ENCODE measurements around the gene RFX3.

RFX3 gene

DNA sequence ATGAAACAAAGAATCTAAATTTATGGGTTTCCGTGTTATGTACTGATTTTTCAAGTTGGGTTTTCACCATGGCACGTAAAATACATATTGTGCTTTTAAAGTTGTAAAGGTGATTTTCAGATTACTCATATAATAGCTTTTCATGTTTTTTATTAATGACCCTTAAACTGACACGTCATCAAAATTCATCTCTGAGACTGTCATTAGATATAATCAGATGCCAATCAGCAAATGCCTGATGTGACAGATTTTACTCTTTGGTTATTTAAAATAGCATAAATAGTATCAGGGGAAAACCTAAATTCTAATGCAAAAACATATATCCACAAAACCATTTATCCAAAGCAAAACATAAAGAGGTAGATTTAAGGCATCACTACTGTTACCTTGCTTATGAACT, 11.0 kb downstream of the RFX3 start:
- no peak overlapping the region for H2AFZ ChIP-seq (ENCODE audit: low read depth, low read length)
- H3K27ac ChIP-seq (ENCODE audit: low read length), result no peak overlapping the region
- no peak overlapping the region for H3K4me2 ChIP-seq (ENCODE audit: insufficient read depth, low read length)
- peaks cover 3% of the 10 kb centered on the region; the same call in 1 of the 2 replicates for H3K4me1 ChIP-seq (ENCODE audit: insufficient read depth, low read length)
- H3K9me3 ChIP-seq (ENCODE audit: insufficient read depth, low read length, severe bottlenecking), result no peaks in the 10 kb centered on the region
- peaks cover 50% of the 10 kb centered on the region for H3K79me2 ChIP-seq (ENCODE audit: insufficient read depth, low read length)
- no peaks in the 10 kb centered on the region for H4K20me1 ChIP-seq (ENCODE audit: insufficient read depth, low read length)
- H3K36me3 ChIP-seq (ENCODE audit: insufficient read depth, low read length), result no peaks in the 10 kb centered on the region
- DNase-seq (no peak), ATAC-seq (ENCODE audit: insufficient read depth, low read depth) (no peak)
- H3K4me3 ChIP-seq (ENCODE audit: low read depth in 1 of 2, low read length in 2 of 2), result no peak overlapping the region
- TF ChIP-seq EZH2 (IDR thresholded peaks at IDR 0.05; ENCODE audit: borderline replicate concordance, low read depth, low read length, severe bottlenecking), result no peak
- TF ChIP-seq, protein P1, sequence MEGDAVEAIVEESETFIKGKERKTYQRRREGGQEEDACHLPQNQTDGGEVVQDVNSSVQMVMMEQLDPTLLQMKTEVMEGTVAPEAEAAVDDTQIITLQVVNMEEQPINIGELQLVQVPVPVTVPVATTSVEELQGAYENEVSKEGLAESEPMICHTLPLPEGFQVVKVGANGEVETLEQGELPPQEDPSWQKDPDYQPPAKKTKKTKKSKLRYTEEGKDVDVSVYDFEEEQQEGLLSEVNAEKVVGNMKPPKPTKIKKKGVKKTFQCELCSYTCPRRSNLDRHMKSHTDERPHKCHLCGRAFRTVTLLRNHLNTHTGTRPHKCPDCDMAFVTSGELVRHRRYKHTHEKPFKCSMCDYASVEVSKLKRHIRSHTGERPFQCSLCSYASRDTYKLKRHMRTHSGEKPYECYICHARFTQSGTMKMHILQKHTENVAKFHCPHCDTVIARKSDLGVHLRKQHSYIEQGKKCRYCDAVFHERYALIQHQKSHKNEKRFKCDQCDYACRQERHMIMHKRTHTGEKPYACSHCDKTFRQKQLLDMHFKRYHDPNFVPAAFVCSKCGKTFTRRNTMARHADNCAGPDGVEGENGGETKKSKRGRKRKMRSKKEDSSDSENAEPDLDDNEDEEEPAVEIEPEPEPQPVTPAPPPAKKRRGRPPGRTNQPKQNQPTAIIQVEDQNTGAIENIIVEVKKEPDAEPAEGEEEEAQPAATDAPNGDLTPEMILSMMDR (IDR thresholded peaks at IDR 0.05; ENCODE audit: borderline replicate concordance, extremely low read depth, low read length, poor library complexity, severe bottlenecking), result no peak
- no peak overlapping the region for H3K9ac ChIP-seq (ENCODE audit: low read depth, low read length)
- no peaks in the 10 kb centered on the region for H3K27me3 ChIP-seq (ENCODE audit: insufficient read depth, low read length, poor library complexity)

DNA sequence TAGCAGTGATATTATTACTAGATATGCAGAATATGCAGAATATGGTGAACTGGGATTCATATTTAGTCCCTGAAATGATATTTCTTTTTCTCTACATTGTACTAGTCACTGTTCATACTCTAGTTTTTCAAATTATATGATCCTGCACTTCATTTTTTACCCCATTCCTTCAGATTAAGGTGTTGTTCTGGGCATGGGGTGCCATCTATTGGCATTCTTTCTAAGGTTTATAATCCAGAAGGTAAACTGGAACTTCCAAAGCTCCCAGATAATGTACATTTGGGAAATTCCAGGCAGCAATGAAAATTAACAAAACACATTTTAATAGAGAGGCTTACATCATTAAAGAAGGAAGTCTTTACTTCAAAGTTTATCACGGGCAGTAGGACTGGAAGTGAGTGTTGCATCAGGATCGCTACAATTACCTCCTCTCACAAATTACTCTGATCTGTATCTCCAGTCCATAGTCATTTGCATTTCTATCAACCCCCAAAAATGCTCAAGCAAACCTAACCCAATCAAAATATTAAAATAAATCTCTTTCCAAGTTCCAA, 12.5 kb downstream of the RFX3 start:
- Histone ChIP-seq H3K36me3 (ENCODE audit: insufficient read depth, low read length) (no peaks in the 10 kb centered on the region), H3K4me2 (ENCODE audit: insufficient read depth, low read length) (no peak overlapping the region), H3K9ac (ENCODE audit: low read depth, low read length) (no peak overlapping the region), H3K27me3 (ENCODE audit: insufficient read depth, low read length, poor library complexity) (no peaks in the 10 kb centered on the region), H4K20me1 (ENCODE audit: insufficient read depth, low read length) (no peaks in the 10 kb centered on the region; the same call in 1 of the 2 replicates), H3K27ac (ENCODE audit: low read length) (no peak overlapping the region), H3K4me3 (ENCODE audit: low read depth in 1 of 2, low read length in 2 of 2) (no peak overlapping the region), H2AFZ (ENCODE audit: low read depth, low read length) (no peak overlapping the region), H3K4me1 (ENCODE audit: insufficient read depth, low read length) (peaks cover 13% of the 10 kb centered on the region; the same call in 1 of the 2 replicates), H3K9me3 (ENCODE audit: insufficient read depth, low read length, severe bottlenecking) (no peaks in the 10 kb centered on the region), H3K79me2 (ENCODE audit: insufficient read depth, low read length) (peaks cover 42% of the 10 kb centered on the region)
- TF ChIP-seq EZH2 (IDR thresholded peaks at IDR 0.05; ENCODE audit: borderline replicate concordance, low read depth, low read length, severe bottlenecking), result no peak
- TF ChIP-seq, protein P1 (IDR thresholded peaks at IDR 0.05; ENCODE audit: borderline replicate concordance, extremely low read depth, low read length, poor library complexity, severe bottlenecking), result no peak
- ATAC-seq (ENCODE audit: insufficient read depth, low read depth) (no peak), DNase-seq (no peak)

DNA sequence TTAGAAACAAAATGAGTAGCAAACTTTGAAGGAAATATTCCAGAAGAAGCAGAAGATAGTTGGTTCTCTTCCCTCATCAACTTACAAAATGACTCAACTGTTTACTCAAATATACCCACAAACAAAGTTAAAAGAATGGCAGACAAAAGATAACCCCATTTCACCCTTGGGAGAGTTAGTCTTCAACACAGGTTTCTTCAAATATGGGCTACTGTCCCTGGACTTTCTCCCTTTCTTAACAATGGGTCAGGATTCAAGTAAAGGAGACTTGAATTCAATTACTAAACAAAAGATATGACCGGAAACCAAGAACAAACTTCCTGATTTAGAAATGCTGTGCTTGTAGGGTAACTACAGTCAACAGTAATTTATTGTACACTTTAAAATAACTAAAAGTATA, 14.2 kb downstream of the RFX3 start:
- Histone ChIP-seq H3K9ac (ENCODE audit: low read depth, low read length) (no peak overlapping the region), H3K27me3 (ENCODE audit: insufficient read depth, low read length, poor library complexity) (no peaks in the 10 kb centered on the region), H3K27ac (ENCODE audit: low read length) (no peak overlapping the region), H4K20me1 (ENCODE audit: insufficient read depth, low read length) (no peaks in the 10 kb centered on the region; the same call in 1 of the 2 replicates), H3K4me2 (ENCODE audit: insufficient read depth, low read length) (no peak overlapping the region), H3K9me3 (ENCODE audit: insufficient read depth, low read length, severe bottlenecking) (no peaks in the 10 kb centered on the region), H3K4me3 (ENCODE audit: low read depth in 1 of 2, low read length in 2 of 2) (no peak overlapping the region), H3K79me2 (ENCODE audit: insufficient read depth, low read length) (peaks cover 24% of the 10 kb centered on the region), H3K36me3 (ENCODE audit: insufficient read depth, low read length) (no peaks in the 10 kb centered on the region), H2AFZ (ENCODE audit: low read depth, low read length) (no peak overlapping the region), H3K4me1 (ENCODE audit: insufficient read depth, low read length) (peaks cover 13% of the 10 kb centered on the region; the same call in 1 of the 2 replicates)
- TF ChIP-seq, protein P1 (IDR thresholded peaks at IDR 0.05; ENCODE audit: borderline replicate concordance, extremely low read depth, low read length, poor library complexity, severe bottlenecking), result no peak
- no peak for TF ChIP-seq EZH2 (IDR thresholded peaks at IDR 0.05; ENCODE audit: borderline replicate concordance, low read depth, low read length, severe bottlenecking)
- no peak for DNase-seq
- no peak for ATAC-seq (ENCODE audit: insufficient read depth, low read depth)
